GM19351 (cell line): Measurements from ENCODE around the gene ATP8B3.

Experiments
- ATAC-seq: cut with Tn5 transposase; IDR thresholded peaks from one replicate; pipeline ENCODE4 v1.9.1; 2021; ENCODE audit warnings: mild to moderate bottlenecking, moderate library complexity; ENCODE audit not compliant: unreplicated experiment

Gene ATP8B3

GRCh38 chr19:1817553-1818179, 5.6 kb upstream of the ATP8B3 start:
- ATAC-seq, result no peak

- no peak for ATAC-seq
Measured at GRCh38 chr19:1816530-1817298, 4.6 kb upstream of the ATP8B3 start.

GRCh38 chr19:1815605-1816529, 3.8 kb upstream of the ATP8B3 start:
- ATAC-seq, result no peak

GRCh38 chr19:1814833-1815604, 2.9 kb upstream of the ATP8B3 start:
- no peak for ATAC-seq

GRCh38 chr19:1814391-1814790, 2.3 kb upstream of the ATP8B3 start:
- no peak for ATAC-seq

- no peak for ATAC-seq
Measured at GRCh38 chr19:1813192-1814182, 1.4 kb upstream of the ATP8B3 start.

GRCh38 chr19:1812426-1813191, 533 bp upstream of the ATP8B3 start:
- peak; percentile 76 for ATAC-seq

GRCh38 chr19:1811472-1811894, 593 bp downstream of the ATP8B3 start:
- ATAC-seq, result no peak

- ATAC-seq, result no peak
Measured at GRCh38 chr19:1810439-1811160, 1.5 kb downstream of the ATP8B3 start.

GRCh38 chr19:1809678-1810077, 2.4 kb downstream of the ATP8B3 start:
- no peak for ATAC-seq

GRCh38 chr19:1808395-1808731, 3.7 kb downstream of the ATP8B3 start:
- no peak for ATAC-seq

GRCh38 chr19:1807695-1808394, 4.2 kb downstream of the ATP8B3 start:
- ATAC-seq, result no peak

GRCh38 chr19:1807030-1807694, 4.9 kb downstream of the ATP8B3 start:
- ATAC-seq, result no peak

GRCh38 chr19:1806184-1807029, 5.7 kb downstream of the ATP8B3 start:
- ATAC-seq, result no peak

- no peak for ATAC-seq
Measured at GRCh38 chr19:1805401-1806183, 6.5 kb downstream of the ATP8B3 start.
